Measurements from ENCODE around the gene GRAP.
"Not testable (repeated sequence)": the region's sequence is repeated elsewhere in the genome, so short reads cannot be mapped to it uniquely, and the experiment has no call there.

GRAP gene

GRCh38 chr17:19044643-19045042 lies 2.1 kb downstream of the GRAP start:
- not testable (repeated sequence) for H3K4me1 ChIP-seq (ENCODE audit: insufficient read depth, low read length); H3K4me3 ChIP-seq (ENCODE audit: low read depth in 1 of 2, low read length in 2 of 2); H3K9ac ChIP-seq (ENCODE audit: low read depth, low read length); ATAC-seq (ENCODE audit: insufficient read depth, low read depth); H3K4me2 ChIP-seq (ENCODE audit: insufficient read depth, low read length); H2AFZ ChIP-seq (ENCODE audit: low read depth, low read length); H3K79me2 ChIP-seq (ENCODE audit: insufficient read depth, low read length); H4K20me1 ChIP-seq (ENCODE audit: insufficient read depth, low read length); H3K27me3 ChIP-seq (ENCODE audit: insufficient read depth, low read length, poor library complexity); H3K36me3 ChIP-seq (ENCODE audit: insufficient read depth, low read length); H3K9me3 ChIP-seq (ENCODE audit: insufficient read depth, low read length, severe bottlenecking); H3K27ac ChIP-seq (ENCODE audit: low read length); DNase-seq

GRCh38 chr17:19043032-19043431 lies 3.7 kb downstream of the GRAP start:
- H4K20me1 ChIP-seq (ENCODE audit: insufficient read depth, low read length); H3K27me3 ChIP-seq (ENCODE audit: insufficient read depth, low read length, poor library complexity); H3K4me3 ChIP-seq (ENCODE audit: low read depth in 1 of 2, low read length in 2 of 2); DNase-seq; H3K9ac ChIP-seq (ENCODE audit: low read depth, low read length); H3K36me3 ChIP-seq (ENCODE audit: insufficient read depth, low read length); ATAC-seq (ENCODE audit: insufficient read depth, low read depth); H3K79me2 ChIP-seq (ENCODE audit: insufficient read depth, low read length); H3K27ac ChIP-seq (ENCODE audit: low read length); H2AFZ ChIP-seq (ENCODE audit: low read depth, low read length); H3K9me3 ChIP-seq (ENCODE audit: insufficient read depth, low read length, severe bottlenecking); H3K4me1 ChIP-seq (ENCODE audit: insufficient read depth, low read length); H3K4me2 ChIP-seq (ENCODE audit: insufficient read depth, low read length): not testable (repeated sequence)

GRCh38 chr17:19042369-19042768 lies 4.4 kb downstream of the GRAP start:
- H3K4me2 ChIP-seq (ENCODE audit: insufficient read depth, low read length); H4K20me1 ChIP-seq (ENCODE audit: insufficient read depth, low read length); H3K36me3 ChIP-seq (ENCODE audit: insufficient read depth, low read length); H3K4me3 ChIP-seq (ENCODE audit: low read depth in 1 of 2, low read length in 2 of 2); H2AFZ ChIP-seq (ENCODE audit: low read depth, low read length); H3K9me3 ChIP-seq (ENCODE audit: insufficient read depth, low read length, severe bottlenecking); H3K9ac ChIP-seq (ENCODE audit: low read depth, low read length); H3K27ac ChIP-seq (ENCODE audit: low read length); H3K4me1 ChIP-seq (ENCODE audit: insufficient read depth, low read length); DNase-seq; ATAC-seq (ENCODE audit: insufficient read depth, low read depth); H3K79me2 ChIP-seq (ENCODE audit: insufficient read depth, low read length); H3K27me3 ChIP-seq (ENCODE audit: insufficient read depth, low read length, poor library complexity): not testable (repeated sequence)

GRCh38 chr17:19041871-19042270 lies 4.9 kb downstream of the GRAP start:
- not testable (repeated sequence) for H2AFZ ChIP-seq (ENCODE audit: low read depth, low read length); H3K4me2 ChIP-seq (ENCODE audit: insufficient read depth, low read length); H3K4me3 ChIP-seq (ENCODE audit: low read depth in 1 of 2, low read length in 2 of 2); H4K20me1 ChIP-seq (ENCODE audit: insufficient read depth, low read length); H3K27ac ChIP-seq (ENCODE audit: low read length); H3K27me3 ChIP-seq (ENCODE audit: insufficient read depth, low read length, poor library complexity); H3K4me1 ChIP-seq (ENCODE audit: insufficient read depth, low read length); H3K36me3 ChIP-seq (ENCODE audit: insufficient read depth, low read length); H3K79me2 ChIP-seq (ENCODE audit: insufficient read depth, low read length); H3K9me3 ChIP-seq (ENCODE audit: insufficient read depth, low read length, severe bottlenecking); H3K9ac ChIP-seq (ENCODE audit: low read depth, low read length); ATAC-seq (ENCODE audit: insufficient read depth, low read depth); DNase-seq

- DNase-seq; H3K36me3 ChIP-seq (ENCODE audit: insufficient read depth, low read length); H3K27me3 ChIP-seq (ENCODE audit: insufficient read depth, low read length, poor library complexity); H4K20me1 ChIP-seq (ENCODE audit: insufficient read depth, low read length); H3K4me2 ChIP-seq (ENCODE audit: insufficient read depth, low read length); H3K27ac ChIP-seq (ENCODE audit: low read length); H3K9ac ChIP-seq (ENCODE audit: low read depth, low read length); H3K79me2 ChIP-seq (ENCODE audit: insufficient read depth, low read length); ATAC-seq (ENCODE audit: insufficient read depth, low read depth); H2AFZ ChIP-seq (ENCODE audit: low read depth, low read length); H3K9me3 ChIP-seq (ENCODE audit: insufficient read depth, low read length, severe bottlenecking); H3K4me1 ChIP-seq (ENCODE audit: insufficient read depth, low read length); H3K4me3 ChIP-seq (ENCODE audit: low read depth in 1 of 2, low read length in 2 of 2): not testable (repeated sequence)
These were observed 6.4 kb downstream of the GRAP start for GRCh38 chr17:19040350-19040749.

GRCh38 chr17:19038730-19039129 lies 8.0 kb downstream of the GRAP start:
- not testable (repeated sequence) for H3K4me3 ChIP-seq (ENCODE audit: low read depth in 1 of 2, low read length in 2 of 2); H3K9me3 ChIP-seq (ENCODE audit: insufficient read depth, low read length, severe bottlenecking); H4K20me1 ChIP-seq (ENCODE audit: insufficient read depth, low read length); H3K4me2 ChIP-seq (ENCODE audit: insufficient read depth, low read length); H3K36me3 ChIP-seq (ENCODE audit: insufficient read depth, low read length); H3K27me3 ChIP-seq (ENCODE audit: insufficient read depth, low read length, poor library complexity); DNase-seq; H3K79me2 ChIP-seq (ENCODE audit: insufficient read depth, low read length); H2AFZ ChIP-seq (ENCODE audit: low read depth, low read length); ATAC-seq (ENCODE audit: insufficient read depth, low read depth); H3K4me1 ChIP-seq (ENCODE audit: insufficient read depth, low read length); H3K27ac ChIP-seq (ENCODE audit: low read length); H3K9ac ChIP-seq (ENCODE audit: low read depth, low read length)

- not testable (repeated sequence) for H3K4me3 ChIP-seq (ENCODE audit: low read depth in 1 of 2, low read length in 2 of 2); DNase-seq
These were observed 8.8 kb downstream of the GRAP start for GRCh38 chr17:19038007-19038406.

GRCh38 chr17:19037547-19037946 lies 9.2 kb downstream of the GRAP start:
- H4K20me1 ChIP-seq (ENCODE audit: insufficient read depth, low read length); H3K9ac ChIP-seq (ENCODE audit: low read depth, low read length); H3K4me1 ChIP-seq (ENCODE audit: insufficient read depth, low read length); ATAC-seq (ENCODE audit: insufficient read depth, low read depth); H3K79me2 ChIP-seq (ENCODE audit: insufficient read depth, low read length); H3K9me3 ChIP-seq (ENCODE audit: insufficient read depth, low read length, severe bottlenecking); H3K27me3 ChIP-seq (ENCODE audit: insufficient read depth, low read length, poor library complexity); H3K4me2 ChIP-seq (ENCODE audit: insufficient read depth, low read length); H3K36me3 ChIP-seq (ENCODE audit: insufficient read depth, low read length); DNase-seq; H2AFZ ChIP-seq (ENCODE audit: low read depth, low read length); H3K27ac ChIP-seq (ENCODE audit: low read length); H3K4me3 ChIP-seq (ENCODE audit: low read depth in 1 of 2, low read length in 2 of 2): not testable (repeated sequence)

More at GRCh38 chr17:19038007-19038406, 8.8 kb downstream of the GRAP start:
- not testable (repeated sequence) for H3K4me2 ChIP-seq (ENCODE audit: insufficient read depth, low read length); H2AFZ ChIP-seq (ENCODE audit: low read depth, low read length); H3K27ac ChIP-seq (ENCODE audit: low read length); H3K36me3 ChIP-seq (ENCODE audit: insufficient read depth, low read length); H4K20me1 ChIP-seq (ENCODE audit: insufficient read depth, low read length); H3K27me3 ChIP-seq (ENCODE audit: insufficient read depth, low read length, poor library complexity); H3K9me3 ChIP-seq (ENCODE audit: insufficient read depth, low read length, severe bottlenecking); H3K9ac ChIP-seq (ENCODE audit: low read depth, low read length); H3K4me1 ChIP-seq (ENCODE audit: insufficient read depth, low read length); H3K79me2 ChIP-seq (ENCODE audit: insufficient read depth, low read length); ATAC-seq (ENCODE audit: insufficient read depth, low read depth)

Data from DND-41 (cell line).